DND-41 (cell line): ENCODE measurements around the gene OPRL1.

Source experiments
- ATAC-seq: fragments of 200-7000 bp; cut with Tn5 transposase; 3 replicates; pipeline ENCODE4 v1.9.1; 2021; ENCODE audit warnings: low read depth; ENCODE audit not compliant: insufficient read depth
- DNase-seq: peaks from one replicate; pipeline ENCODE4 v3.0.0-alpha.2; 2020
- H2AFZ ChIP-seq: 2 replicates; pipeline ENCODE4 v1.6.0; 2012; ENCODE audit warnings: low read depth, low read length
- H3K27ac ChIP-seq: 2 replicates; pipeline ENCODE4 v1.5.1; 2012; ENCODE audit warnings: low read length, inconsistent platforms
- H3K27me3 ChIP-seq: fragments of 200-600 bp; sonication (generic); 2 replicates; pipeline ENCODE4 v1.6.0; 2012; ENCODE audit warnings: low read length, mild to moderate bottlenecking, inconsistent platforms; ENCODE audit not compliant: insufficient read depth, poor library complexity
- H3K36me3 ChIP-seq: 2 replicates; pipeline ENCODE4 v1.5.1; 2012; ENCODE audit warnings: low read length, inconsistent platforms; ENCODE audit not compliant: insufficient read depth
- H3K4me1 ChIP-seq: 2 replicates; pipeline ENCODE4 v1.5.1; 2012; ENCODE audit warnings: mild to moderate bottlenecking, low read length; ENCODE audit not compliant: insufficient read depth
- H3K4me2 ChIP-seq: 2 replicates; pipeline ENCODE4 v1.6.0; 2012; ENCODE audit warnings: mild to moderate bottlenecking, moderate library complexity, low read length, inconsistent platforms; ENCODE audit not compliant: insufficient read depth
- H3K4me3 ChIP-seq, 2 experiments: fragments of 200-600 bp in 1 of 2; shearing (Covaris generic) in 1 of 2; 2 replicates each; pipeline ENCODE4 v1.5.1; 2012 to 2016; ENCODE audit warnings: inconsistent platforms in 2 of 2, low read length in 2 of 2, mild to moderate bottlenecking in 2 of 2, low read depth in 1 of 2, moderate library complexity in 1 of 2
- H3K79me2 ChIP-seq: 2 replicates; pipeline ENCODE4 v1.6.0; 2012; ENCODE audit warnings: low read length, inconsistent platforms; ENCODE audit not compliant: insufficient read depth
- H3K9ac ChIP-seq: 2 replicates; pipeline ENCODE4 v1.6.0; 2012; ENCODE audit warnings: low read depth, mild to moderate bottlenecking, inconsistent platforms, low read length, moderate library complexity
- H3K9me3 ChIP-seq: 2 replicates; pipeline ENCODE4 v1.5.1; 2012; ENCODE audit warnings: low read length, moderate library complexity, mild to moderate bottlenecking, inconsistent platforms; ENCODE audit not compliant: insufficient read depth, severe bottlenecking
- H4K20me1 ChIP-seq: 2 replicates; pipeline ENCODE4 v1.6.0; 2012; ENCODE audit warnings: low read length; ENCODE audit not compliant: insufficient read depth
- CTCF ChIP-seq: IDR thresholded peaks from 2 replicates; pipeline ENCODE4 v1.5.1; 2012; ENCODE audit warnings: borderline replicate concordance, low read length, moderate library complexity, mild to moderate bottlenecking; ENCODE audit not compliant: poor library complexity, severe bottlenecking; ENCODE audit errors: extremely low read depth
- EZH2 ChIP-seq: IDR thresholded peaks from 3 replicates; pipeline ENCODE4 v1.6.1; 2012; ENCODE audit warnings: borderline replicate concordance, low read depth, mild to moderate bottlenecking, moderate library complexity, low read length, inconsistent platforms; ENCODE audit not compliant: severe bottlenecking

The OPRL1 gene

GRCh38 chr20:64106981-64107735 is 27.3 kb downstream of the OPRL1 start, which contains the start of gene NPBWR2:
NPBWR2 (minus strand) TSS chr20:64107565; CDS start chr20:64106831, 734 bp downstream.
- no peak within 1 kb of the TSS for H3K27ac ChIP-seq
- H4K20me1 ChIP-seq: peaks cover 6% of the 10 kb centered on the region; the same call in 1 of the 2 replicates
- H3K4me2 ChIP-seq: no peak within 1 kb of the TSS
- peaks cover 3% of the 10 kb centered on the region for H3K4me1 ChIP-seq
- H2AFZ ChIP-seq: no peak within 1 kb of the TSS
- ATAC-seq (peak; percentile 51; the same call in 2 of the 3 replicates), DNase-seq (no peak)
- no peak within 1 kb of the TSS for H3K4me3 ChIP-seq
- peaks cover 10% of the 10 kb centered on the region for H3K27me3 ChIP-seq
- no peak within 1 kb of the TSS for H3K9ac ChIP-seq
- H3K79me2 ChIP-seq: no peaks in the 10 kb centered on the region
- no peaks in the 10 kb centered on the region for H3K9me3 ChIP-seq
- H3K36me3 ChIP-seq: no peaks in the 10 kb centered on the region
- TF ChIP-seq CTCF (no peak), EZH2 (no peak)

- H3K27ac ChIP-seq: no peak overlapping the region
- no peak overlapping the region for H3K4me3 ChIP-seq
- TF ChIP-seq EZH2 (no peak), CTCF (no peak)
- H3K9ac ChIP-seq: no peak overlapping the region
- H4K20me1 ChIP-seq: peaks cover 3% of the 10 kb centered on the region; the same call in 1 of the 2 replicates
- H3K9me3 ChIP-seq: no peaks in the 10 kb centered on the region
- H3K27me3 ChIP-seq: peaks cover 3% of the 10 kb centered on the region
- H2AFZ ChIP-seq: no peak overlapping the region
- no peaks in the 10 kb centered on the region for H3K4me1 ChIP-seq
- ATAC-seq (no peak), DNase-seq (no peak)
- no peaks in the 10 kb centered on the region for H3K36me3 ChIP-seq
- no peaks in the 10 kb centered on the region for H3K79me2 ChIP-seq
- H3K4me2 ChIP-seq: no peak overlapping the region
Observed at GRCh38 chr20:64107736-64108457, 28.0 kb downstream of the OPRL1 start.

GRCh38 chr20:64108731-64109681 is 29.1 kb downstream of the OPRL1 start:
- Histone ChIP-seq H4K20me1 (peaks cover 7% of the 10 kb centered on the region; the same call in 1 of the 2 replicates), H3K27ac (no peak overlapping the region), H3K9me3 (no peaks in the 10 kb centered on the region), H3K27me3 (peaks cover 4% of the 10 kb centered on the region), H3K79me2 (no peaks in the 10 kb centered on the region), H3K36me3 (no peaks in the 10 kb centered on the region), H3K9ac (no peak overlapping the region), H3K4me2 (no peak overlapping the region), H3K4me3 (no peak overlapping the region), H3K4me1 (no peaks in the 10 kb centered on the region), H2AFZ (no peak overlapping the region)
- TF ChIP-seq CTCF (no peak), EZH2 (no peak)
- no peak for DNase-seq
- no peak for ATAC-seq
